HepG2 (cell line): Measurements from ENCODE around the gene NPDC1. TPM values are rescaled to one million over a fixed set of nuclear protein-coding genes. Genes with fewer than 3 reads are reported as not detected.

ENCODE experiments used
- MLXIP ChIP-seq: sonication (generic); formaldehyde crosslinking; IDR thresholded peaks from 2 replicates; pipeline ENCODE4 v1.9.0; 2021; ENCODE audit warnings: missing genetic modification reagents, borderline replicate concordance
- NRL ChIP-seq: sonication (generic); formaldehyde crosslinking; IDR thresholded peaks from 2 replicates; pipeline ENCODE4 v1.5.0; 2020; ENCODE audit warnings: missing genetic modification reagents, mild to moderate bottlenecking, moderate library complexity, borderline replicate concordance
- PAWR ChIP-seq: sonication (generic); formaldehyde crosslinking; IDR thresholded peaks from 2 replicates; pipeline ENCODE4 v1.4.0; 2020; ENCODE audit warnings: missing genetic modification reagents, mild to moderate bottlenecking, borderline replicate concordance
- SOX13 ChIP-seq, 3 experiments: fragments of 450-650 bp in 1 of 3; sonication (generic) in 1 of 3; formaldehyde crosslinking in 1 of 3; IDR thresholded peaks in 2 of 3; conservative IDR thresholded peaks in 1 of 3; 2 replicates each; pipeline versions ENCODE4 v1.5.0 to v1.6.1; 2016 to 2020; ENCODE audit warnings: antibody characterized with exemption in 1 of 3, mild to moderate bottlenecking in 1 of 3, missing compliant biosample characterization in 1 of 3, missing genetic modification reagents in 1 of 3, moderate library complexity in 1 of 3
- TMF1 ChIP-seq: sonication (generic); formaldehyde crosslinking; IDR thresholded peaks from 2 replicates; pipeline ENCODE4 v1.8.1; 2022; ENCODE audit warnings: low read depth, missing genetic modification reagents
- TP53 ChIP-seq: sonication (generic); formaldehyde crosslinking; conservative IDR thresholded peaks from 2 replicates; pipeline ENCODE4 v1.4.0; 2020; ENCODE audit warnings: missing genetic modification reagents
- TSC22D2 ChIP-seq: sonication (generic); formaldehyde crosslinking; IDR thresholded peaks from 2 replicates; pipeline ENCODE4 v1.5.1; 2020; ENCODE audit warnings: missing genetic modification reagents, mild to moderate bottlenecking, borderline replicate concordance
- ZBTB46 ChIP-seq: sonication (generic); formaldehyde crosslinking; IDR thresholded peaks from 2 replicates; pipeline ENCODE4 v1.4.0; 2020; ENCODE audit warnings: mild to moderate bottlenecking, missing genetic modification reagents, borderline replicate concordance
- ZNF274 ChIP-seq: sonication (generic); formaldehyde crosslinking; IDR thresholded peaks from 2 replicates; pipeline ENCODE4 v1.5.1; 2020; ENCODE audit warnings: mild to moderate bottlenecking, missing genetic modification reagents
- ZNF552 ChIP-seq: sonication (generic); formaldehyde crosslinking; IDR thresholded peaks from 2 replicates; pipeline ENCODE4 v1.9.0; 2022; ENCODE audit warnings: missing genetic modification reagents, mild to moderate bottlenecking, borderline replicate concordance
- ZNF557 ChIP-seq: sonication (generic); formaldehyde crosslinking; IDR thresholded peaks from 2 replicates; pipeline ENCODE4 v1.4.0; 2020; ENCODE audit warnings: missing genetic modification reagents
- ZNF678 ChIP-seq: sonication (generic); formaldehyde crosslinking; IDR thresholded peaks from 2 replicates; pipeline ENCODE4 v1.4.0; 2020; ENCODE audit warnings: mild to moderate bottlenecking, missing genetic modification reagents
- polyA plus RNA-seq, 8 experiments: library from polyadenylated mRNA; depleted of rRNA in 3 of 8; stranded (reverse) in 7 of 8; unstranded in 1 of 8; fragments of >200 nt; fragmentation: Illumina TruSeq in 4 of 8; extraction: Trizol in 4 of 8; gene quantifications; 2 replicates each; pipeline versions ENCODE4 v1.2.1 to v1.2.3, GENCODE V29; 2011 to 2016; ENCODE audit warnings: low read depth in 4 of 8, missing spikeins in 1 of 8, mixed read lengths in 1 of 8; ENCODE audit not compliant: insufficient read depth in 1 of 8
- total RNA-seq, 5 experiments: library from RNA; depleted of rRNA; stranded (reverse); fragments of >200 nt; fragmentation: Illumina TruSeq; extraction: Trizol; gene quantifications; 2 replicates each; pipeline ENCODE4 v1.2.3, GENCODE V29; 2016; ENCODE audit warnings: low read depth in 1 of 5
- TF ChIP-seq, protein P1 (sequence below), 2 experiments: sonication (generic) in 1 of 2; formaldehyde crosslinking in 1 of 2; IDR thresholded peaks; 2 replicates each; pipeline versions ENCODE4 v1.6.1 to v1.9.0; 2014 to 2022; ENCODE audit warnings: antibody characterized with exemption in 1 of 2, borderline replicate concordance in 1 of 2, inconsistent platforms in 1 of 2, low read depth in 1 of 2, missing genetic modification reagents in 1 of 2

The NPDC1 gene
- total and polyA plus RNA-seq, 2 of the 13 experiments (the other 11 are each of a cell fraction or from before 2014, with no cell fraction given), result 0.84 to 5.4 TPM

DNA sequence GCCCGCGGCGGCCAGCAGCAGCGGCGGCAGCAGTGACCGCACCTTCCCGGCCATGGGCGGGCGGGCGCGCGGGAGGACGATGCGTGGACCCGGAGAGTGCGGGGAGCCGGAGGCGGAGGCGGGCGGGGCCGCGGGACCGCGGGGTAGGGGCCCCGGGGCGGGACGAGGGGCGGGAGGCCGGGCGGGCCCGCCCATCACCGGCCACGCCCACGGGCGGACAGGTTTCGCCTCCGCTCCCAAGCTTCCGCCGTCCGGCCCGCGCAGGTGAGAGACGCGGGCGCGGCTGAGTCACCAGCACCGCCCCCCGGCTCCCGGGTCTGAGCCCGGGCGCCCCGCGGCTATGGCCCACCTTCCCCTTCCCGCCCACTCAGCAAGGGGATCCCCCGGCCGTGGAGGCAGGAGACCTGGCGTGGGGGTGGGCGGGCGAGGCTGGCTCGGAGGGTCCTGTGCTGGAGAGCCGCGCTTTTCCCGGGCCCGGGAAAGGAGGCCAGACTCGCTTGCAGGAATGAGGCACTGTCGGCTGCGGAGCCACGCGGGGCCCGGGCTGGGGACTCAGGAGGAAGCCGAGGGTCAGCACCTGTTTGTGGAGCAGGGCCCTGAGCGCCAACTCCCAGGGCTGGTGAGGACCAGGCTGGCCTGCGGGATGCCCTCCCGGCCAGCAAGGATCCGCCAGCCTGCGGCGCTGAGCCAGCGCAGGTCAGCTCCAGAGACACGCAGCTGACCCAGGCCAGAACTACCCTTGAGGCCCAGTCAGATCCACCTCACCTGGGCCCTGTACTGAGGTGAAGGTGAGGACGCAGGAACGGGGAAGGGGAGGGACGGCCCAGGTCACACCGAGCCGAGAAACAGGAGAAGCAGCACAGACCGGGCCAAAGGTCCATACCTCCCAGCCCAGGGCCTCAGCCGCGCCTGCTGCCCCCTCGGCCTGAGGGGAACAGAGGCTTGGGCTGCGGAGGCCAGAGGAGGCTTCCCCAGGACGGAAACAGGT, 8.3 kb upstream of the NPDC1 start, which contains the start of gene ENTPD2 (continued):
- TF ChIP-seq SOX13 (IDR thresholded peaks at IDR 0.05) (no peak), SOX13 (CRISPR knock-in tag; conservative IDR thresholded peaks at IDR 0.05 in 1 of 2, IDR thresholded peaks at IDR 0.05 in 1 of 2) (no peak; a peak in 1 of 4 replicates), ZNF274 (no peak), ZNF557 (CRISPR knock-in tag) (no peak), TP53 (CRISPR knock-in tag) (no peak), MLXIP (CRISPR knock-in tag) (0 out of 2 replicates have a peak, but pooled peaks have one; percentile 33), PAWR (CRISPR knock-in tag) (no peak), ZNF552 (CRISPR knock-in tag) (no peak), TSC22D2 (CRISPR knock-in tag) (no peak), ZBTB46 (no peak), ZNF678 (CRISPR knock-in tag) (no peak), TMF1 (CRISPR knock-in tag) (peak; percentile 6; the same call in 1 of the 2 replicates), NRL (peak; percentile 53; the same call in 1 of the 2 replicates)
- TF ChIP-seq, protein P1, sequence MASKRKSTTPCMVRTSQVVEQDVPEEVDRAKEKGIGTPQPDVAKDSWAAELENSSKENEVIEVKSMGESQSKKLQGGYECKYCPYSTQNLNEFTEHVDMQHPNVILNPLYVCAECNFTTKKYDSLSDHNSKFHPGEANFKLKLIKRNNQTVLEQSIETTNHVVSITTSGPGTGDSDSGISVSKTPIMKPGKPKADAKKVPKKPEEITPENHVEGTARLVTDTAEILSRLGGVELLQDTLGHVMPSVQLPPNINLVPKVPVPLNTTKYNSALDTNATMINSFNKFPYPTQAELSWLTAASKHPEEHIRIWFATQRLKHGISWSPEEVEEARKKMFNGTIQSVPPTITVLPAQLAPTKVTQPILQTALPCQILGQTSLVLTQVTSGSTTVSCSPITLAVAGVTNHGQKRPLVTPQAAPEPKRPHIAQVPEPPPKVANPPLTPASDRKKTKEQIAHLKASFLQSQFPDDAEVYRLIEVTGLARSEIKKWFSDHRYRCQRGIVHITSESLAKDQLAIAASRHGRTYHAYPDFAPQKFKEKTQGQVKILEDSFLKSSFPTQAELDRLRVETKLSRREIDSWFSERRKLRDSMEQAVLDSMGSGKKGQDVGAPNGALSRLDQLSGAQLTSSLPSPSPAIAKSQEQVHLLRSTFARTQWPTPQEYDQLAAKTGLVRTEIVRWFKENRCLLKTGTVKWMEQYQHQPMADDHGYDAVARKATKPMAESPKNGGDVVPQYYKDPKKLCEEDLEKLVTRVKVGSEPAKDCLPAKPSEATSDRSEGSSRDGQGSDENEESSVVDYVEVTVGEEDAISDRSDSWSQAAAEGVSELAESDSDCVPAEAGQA (IDR thresholded peaks at IDR 0.05; ENCODE audit: low read depth), result no peak
- TF ChIP-seq, protein P1 (CRISPR knock-in tag; IDR thresholded peaks at IDR 0.05; ENCODE audit: borderline replicate concordance), result 0 out of 2 replicates have a peak, but pooled peaks have one; percentile 72
